ENCODE data around the gene ADAMTS8. TPM values are rescaled to one million over a fixed set of nuclear protein-coding genes. Genes with fewer than 3 reads are reported as not detected.

The ADAMTS8 gene
- total RNA-seq, 1 donor from 2014 or later: 4.8 TPM

GRCh38 chr11:130437848-130438247 lies 9.4 kb upstream of the ADAMTS8 start:
- Mint-ChIP-seq H3K4me1 (ENCODE audit: unreplicated experiment) (no peaks in the 10 kb centered on the region), H3K27ac (no peak overlapping the region), H3K36me3 (no peaks in the 10 kb centered on the region), H3K9me3 (no peaks in the 10 kb centered on the region), H3K27me3 (peaks cover 7% of the 10 kb centered on the region), H3K4me3 (no peak overlapping the region)
- no peak for DNase-seq (ENCODE audit: extremely low spot score, unreplicated experiment)
- no peak for TF ChIP-seq CTCF (conservative IDR thresholded peaks at IDR 0.05)

GRCh38 chr11:130436171-130436570 lies 7.8 kb upstream of the ADAMTS8 start:
- Mint-ChIP-seq H3K4me1 (ENCODE audit: unreplicated experiment) (no peaks in the 10 kb centered on the region), H3K9me3 (no peaks in the 10 kb centered on the region), H3K36me3 (no peaks in the 10 kb centered on the region), H3K27ac (no peak overlapping the region), H3K4me3 (no peak overlapping the region), H3K27me3 (peaks cover 9% of the 10 kb centered on the region)
- TF ChIP-seq CTCF (conservative IDR thresholded peaks at IDR 0.05): no peak
- no peak for DNase-seq (ENCODE audit: extremely low spot score, unreplicated experiment)

DNA sequence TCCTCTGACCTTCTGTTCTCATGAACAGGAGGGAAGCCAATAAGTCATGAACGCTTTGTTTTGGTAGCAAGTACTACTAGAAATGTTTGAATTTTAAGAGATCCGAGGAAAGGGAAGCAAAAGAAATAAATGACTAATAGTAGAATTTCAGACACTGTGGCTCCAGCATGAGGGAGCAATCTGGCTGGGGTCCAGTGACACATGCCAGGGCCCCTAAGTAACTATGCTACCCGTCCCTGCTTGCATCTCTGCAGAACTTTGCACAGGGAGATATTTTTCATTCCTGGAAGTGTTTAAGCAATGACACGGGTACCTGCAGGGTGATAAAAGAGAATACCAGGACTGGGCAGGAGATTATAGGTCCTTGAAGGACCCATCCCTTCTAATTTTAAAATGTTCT lies 7.3 kb upstream of the ADAMTS8 start:
- Mint-ChIP-seq H3K27ac (no peak overlapping the region), H3K9me3 (no peaks in the 10 kb centered on the region), H3K4me3 (peak overlapping the region; percentile 27), H3K4me1 (ENCODE audit: unreplicated experiment) (no peaks in the 10 kb centered on the region), H3K36me3 (no peaks in the 10 kb centered on the region), H3K27me3 (peaks cover 14% of the 10 kb centered on the region)
- no peak for DNase-seq (ENCODE audit: extremely low spot score, unreplicated experiment)
- TF ChIP-seq CTCF (conservative IDR thresholded peaks at IDR 0.05): no peak

- no peaks in the 10 kb centered on the region for H3K4me1 Mint-ChIP-seq (ENCODE audit: unreplicated experiment)
Observed at GRCh38 chr11:130434521-130435223, 6.3 kb upstream of the ADAMTS8 start.

DNA sequence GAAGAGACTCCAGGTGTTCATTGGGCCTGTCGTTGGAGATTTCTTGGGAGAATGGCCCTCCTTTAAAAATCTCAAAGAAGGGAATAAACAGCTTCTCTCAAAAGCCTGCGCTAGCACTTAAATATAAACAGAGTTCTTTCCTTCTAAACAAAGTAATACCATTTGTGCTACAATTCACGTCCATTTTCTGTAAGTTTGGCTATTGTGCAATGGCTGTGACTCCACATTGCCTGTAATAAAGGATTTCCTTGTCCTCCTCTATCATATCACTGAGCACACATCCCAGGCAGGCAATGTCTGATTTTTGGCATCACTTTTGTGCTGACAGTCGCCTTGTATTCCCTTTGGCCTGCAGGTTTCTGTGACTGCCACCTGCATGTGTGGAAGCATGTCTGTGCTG lies 4.9 kb upstream of the ADAMTS8 start:
- no peak overlapping the region for H3K27ac Mint-ChIP-seq
- no peaks in the 10 kb centered on the region for H3K9me3 Mint-ChIP-seq
- TF ChIP-seq CTCF (conservative IDR thresholded peaks at IDR 0.05): no peak
- H3K4me3 Mint-ChIP-seq: no peak overlapping the region
- H3K36me3 Mint-ChIP-seq: no peaks in the 10 kb centered on the region
- H3K27me3 Mint-ChIP-seq: peaks cover 34% of the 10 kb centered on the region
- DNase-seq (ENCODE audit: extremely low spot score, unreplicated experiment): no peak
- peaks cover 9% of the 10 kb centered on the region for H3K4me1 Mint-ChIP-seq (ENCODE audit: unreplicated experiment)

More at GRCh38 chr11:130434521-130435223, 6.3 kb upstream of the ADAMTS8 start:
- peaks cover 24% of the 10 kb centered on the region for H3K27me3 Mint-ChIP-seq
- H3K27ac Mint-ChIP-seq: no peak overlapping the region
- no peaks in the 10 kb centered on the region for H3K9me3 Mint-ChIP-seq
- no peaks in the 10 kb centered on the region for H3K36me3 Mint-ChIP-seq
- no peak overlapping the region for H3K4me3 Mint-ChIP-seq
- peak; percentile 79 for DNase-seq (ENCODE audit: extremely low spot score, unreplicated experiment)
- TF ChIP-seq CTCF (conservative IDR thresholded peaks at IDR 0.05): peak; percentile 78

Measured in type B pancreatic cell (in vitro differentiated cells).